HL-60 (cell line): ENCODE measurements around the gene OR4D2.

Experiments
- TF ChIP-seq, protein P1 (sequence below): IDR thresholded peaks from one replicate; pipeline ENCODE4 v1.5.1; 2011; ENCODE audit warnings: low read length, control low read depth, inconsistent platforms; ENCODE audit not compliant: insufficient read depth
- TF ChIP-seq, protein P2 (sequence below): IDR thresholded peaks from 2 replicates; pipeline ENCODE4 v1.6.1; 2012; ENCODE audit warnings: low read depth; ENCODE audit not compliant: insufficient replicate concordance

DNA sequence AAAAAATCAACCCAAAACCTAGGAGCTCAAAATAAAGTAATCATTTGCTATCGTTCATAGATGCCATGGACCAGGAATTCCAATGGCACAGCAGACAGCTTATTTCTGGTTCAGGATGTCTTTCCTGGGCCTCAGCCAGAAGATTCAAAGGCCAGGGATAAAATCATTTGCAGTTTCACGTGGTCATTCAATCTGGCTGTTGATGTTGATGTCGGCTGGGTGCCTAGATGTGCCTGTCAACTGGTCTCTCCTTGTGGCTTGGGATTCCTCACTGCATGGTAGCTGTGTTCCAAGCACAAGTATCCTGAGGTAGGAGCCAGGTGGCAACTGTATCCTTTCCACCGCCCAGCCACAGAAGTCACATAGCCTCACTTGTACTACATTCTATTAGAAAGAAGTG is 15.0 kb downstream of the OR4D2 start:
- TF ChIP-seq, protein P1, sequence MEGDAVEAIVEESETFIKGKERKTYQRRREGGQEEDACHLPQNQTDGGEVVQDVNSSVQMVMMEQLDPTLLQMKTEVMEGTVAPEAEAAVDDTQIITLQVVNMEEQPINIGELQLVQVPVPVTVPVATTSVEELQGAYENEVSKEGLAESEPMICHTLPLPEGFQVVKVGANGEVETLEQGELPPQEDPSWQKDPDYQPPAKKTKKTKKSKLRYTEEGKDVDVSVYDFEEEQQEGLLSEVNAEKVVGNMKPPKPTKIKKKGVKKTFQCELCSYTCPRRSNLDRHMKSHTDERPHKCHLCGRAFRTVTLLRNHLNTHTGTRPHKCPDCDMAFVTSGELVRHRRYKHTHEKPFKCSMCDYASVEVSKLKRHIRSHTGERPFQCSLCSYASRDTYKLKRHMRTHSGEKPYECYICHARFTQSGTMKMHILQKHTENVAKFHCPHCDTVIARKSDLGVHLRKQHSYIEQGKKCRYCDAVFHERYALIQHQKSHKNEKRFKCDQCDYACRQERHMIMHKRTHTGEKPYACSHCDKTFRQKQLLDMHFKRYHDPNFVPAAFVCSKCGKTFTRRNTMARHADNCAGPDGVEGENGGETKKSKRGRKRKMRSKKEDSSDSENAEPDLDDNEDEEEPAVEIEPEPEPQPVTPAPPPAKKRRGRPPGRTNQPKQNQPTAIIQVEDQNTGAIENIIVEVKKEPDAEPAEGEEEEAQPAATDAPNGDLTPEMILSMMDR = no peak
- TF ChIP-seq, protein P2, sequence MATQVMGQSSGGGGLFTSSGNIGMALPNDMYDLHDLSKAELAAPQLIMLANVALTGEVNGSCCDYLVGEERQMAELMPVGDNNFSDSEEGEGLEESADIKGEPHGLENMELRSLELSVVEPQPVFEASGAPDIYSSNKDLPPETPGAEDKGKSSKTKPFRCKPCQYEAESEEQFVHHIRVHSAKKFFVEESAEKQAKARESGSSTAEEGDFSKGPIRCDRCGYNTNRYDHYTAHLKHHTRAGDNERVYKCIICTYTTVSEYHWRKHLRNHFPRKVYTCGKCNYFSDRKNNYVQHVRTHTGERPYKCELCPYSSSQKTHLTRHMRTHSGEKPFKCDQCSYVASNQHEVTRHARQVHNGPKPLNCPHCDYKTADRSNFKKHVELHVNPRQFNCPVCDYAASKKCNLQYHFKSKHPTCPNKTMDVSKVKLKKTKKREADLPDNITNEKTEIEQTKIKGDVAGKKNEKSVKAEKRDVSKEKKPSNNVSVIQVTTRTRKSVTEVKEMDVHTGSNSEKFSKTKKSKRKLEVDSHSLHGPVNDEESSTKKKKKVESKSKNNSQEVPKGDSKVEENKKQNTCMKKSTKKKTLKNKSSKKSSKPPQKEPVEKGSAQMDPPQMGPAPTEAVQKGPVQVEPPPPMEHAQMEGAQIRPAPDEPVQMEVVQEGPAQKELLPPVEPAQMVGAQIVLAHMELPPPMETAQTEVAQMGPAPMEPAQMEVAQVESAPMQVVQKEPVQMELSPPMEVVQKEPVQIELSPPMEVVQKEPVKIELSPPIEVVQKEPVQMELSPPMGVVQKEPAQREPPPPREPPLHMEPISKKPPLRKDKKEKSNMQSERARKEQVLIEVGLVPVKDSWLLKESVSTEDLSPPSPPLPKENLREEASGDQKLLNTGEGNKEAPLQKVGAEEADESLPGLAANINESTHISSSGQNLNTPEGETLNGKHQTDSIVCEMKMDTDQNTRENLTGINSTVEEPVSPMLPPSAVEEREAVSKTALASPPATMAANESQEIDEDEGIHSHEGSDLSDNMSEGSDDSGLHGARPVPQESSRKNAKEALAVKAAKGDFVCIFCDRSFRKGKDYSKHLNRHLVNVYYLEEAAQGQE = no peak
